Neuronal stem cell (in vitro differentiated cells): ENCODE measurements around the gene SERPINF2.

Source experiments
- DNase-seq: peaks from one replicate; pipeline ENCODE4 v3.0.0-alpha.2; 2013; ENCODE audit warnings: low spot score
- H2AFZ ChIP-seq: one replicate; pipeline ENCODE4 v1.6.1; 2013; ENCODE audit warnings: mild to moderate bottlenecking, low read length, inconsistent platforms
- H2AK5ac ChIP-seq: 2 replicates; pipeline ENCODE4 v1.6.1; 2013; ENCODE audit warnings: low read depth, mild to moderate bottlenecking, inconsistent platforms, low read length, moderate library complexity, mixed read lengths
- H2BK120ac ChIP-seq: 2 replicates; pipeline ENCODE4 v1.6.1; 2013; ENCODE audit warnings: low read depth, mild to moderate bottlenecking, inconsistent platforms, low read length, moderate library complexity, mixed read lengths
- H2BK12ac ChIP-seq: one replicate; pipeline ENCODE4 v1.6.1; 2013; ENCODE audit warnings: low read length, inconsistent platforms
- H2BK15ac ChIP-seq: 2 replicates; pipeline ENCODE4 v1.6.1; 2013; ENCODE audit warnings: mild to moderate bottlenecking, low read length, inconsistent platforms, mixed read lengths
- H2BK5ac ChIP-seq: one replicate; pipeline ENCODE4 v1.6.1; 2013; ENCODE audit warnings: inconsistent platforms, mild to moderate bottlenecking, low read length, moderate library complexity
- H3K14ac ChIP-seq: one replicate; pipeline ENCODE4 v1.6.1; 2013; ENCODE audit warnings: low read length, inconsistent platforms
- H3K18ac ChIP-seq: 2 replicates; pipeline ENCODE4 v1.6.1; 2013; ENCODE audit warnings: low read length, inconsistent platforms
- H3K23ac ChIP-seq: 2 replicates; pipeline ENCODE4 v1.6.1; 2013; ENCODE audit warnings: low read depth, mild to moderate bottlenecking, mixed read lengths, low read length, inconsistent platforms; ENCODE audit not compliant: poor library complexity
- H3K27ac ChIP-seq: replicated peaks from 3 replicates; pipeline ENCODE4 v1.5.1; 2013; ENCODE audit warnings: low read length, inconsistent platforms
- H3K27me3 ChIP-seq, 3 experiments: 2 replicates each; pipeline ENCODE4 v1.6.1; 2013; ENCODE audit warnings: low read length in 3 of 3, mild to moderate bottlenecking in 2 of 3, inconsistent platforms in 1 of 3, low read depth in 1 of 3, mixed read lengths in 1 of 3, moderate library complexity in 1 of 3; ENCODE audit not compliant: control insufficient read depth in 3 of 3, insufficient read depth in 3 of 3
- H3K36me3 ChIP-seq, 2 donors: replicated peaks in 1 of 2; 2 replicates each; pipeline ENCODE4 v1.6.1; 2013; ENCODE audit warnings: low read length in 2 of 2; ENCODE audit not compliant: control insufficient read depth in 2 of 2, insufficient read depth in 2 of 2
- H3K4ac ChIP-seq: 2 replicates; pipeline ENCODE4 v1.6.1; 2013; ENCODE audit warnings: inconsistent platforms, mild to moderate bottlenecking, low read length, moderate library complexity
- H3K4me1 ChIP-seq, 2 donors: 1 replicate in 1 of 2; 2 replicates in 1 of 2; pipeline ENCODE4 v1.6.1; 2013; ENCODE audit warnings: low read length in 2 of 2, low read depth in 1 of 2; ENCODE audit not compliant: control insufficient read depth in 2 of 2, insufficient read depth in 1 of 2
- H3K4me2 ChIP-seq: one replicate; pipeline ENCODE4 v1.6.1; 2013; ENCODE audit warnings: mild to moderate bottlenecking, low read length, inconsistent platforms; ENCODE audit not compliant: insufficient read depth, poor library complexity, severe bottlenecking
- H3K4me3 ChIP-seq, 2 donors: 2 replicates each; pipeline ENCODE4 v1.5.1; 2013; ENCODE audit warnings: low read length in 2 of 2, mild to moderate bottlenecking in 2 of 2, inconsistent platforms in 1 of 2, moderate library complexity in 1 of 2
- H3K79me1 ChIP-seq: one replicate; pipeline ENCODE4 v1.6.1; 2013; ENCODE audit warnings: low read depth, mild to moderate bottlenecking, inconsistent platforms, low read length, moderate library complexity
- H3K9ac ChIP-seq: one replicate; pipeline ENCODE4 v1.6.1; 2013; ENCODE audit warnings: mild to moderate bottlenecking, low read depth, low read length, inconsistent platforms; ENCODE audit not compliant: poor library complexity
- H3K9me3 ChIP-seq, 2 donors: replicated peaks in 1 of 2; 2 replicates each; pipeline versions ENCODE3 to v1.6.1; 2013; ENCODE audit warnings: low read length in 2 of 2, mild to moderate bottlenecking in 2 of 2, inconsistent platforms in 1 of 2, low read depth in 1 of 2, mixed read lengths in 1 of 2, moderate library complexity in 1 of 2; ENCODE audit not compliant: control insufficient read depth in 2 of 2, insufficient read depth in 1 of 2
- H4K8ac ChIP-seq: one replicate; pipeline ENCODE4 v1.6.1; 2013; ENCODE audit warnings: low read depth, mild to moderate bottlenecking, inconsistent platforms, low read length, moderate library complexity
- H4K91ac ChIP-seq: one replicate; pipeline ENCODE4 v1.6.1; 2013; ENCODE audit warnings: low read length, low read depth, mild to moderate bottlenecking, inconsistent platforms; ENCODE audit not compliant: poor library complexity
- WGBS, 2 donors: extraction: QIAGEN DNeasy Blood & Tissue Kit; methylation state at CpG; one replicate each; pipeline ENCODE4 v1.1.7; 2013; ENCODE audit warnings: missing lambda C conversion rate in 2 of 2, mixed read lengths in 1 of 2; ENCODE audit not compliant: insufficient read length in 2 of 2, insufficient replicate concordance in 1 of 2; ENCODE audit errors: extremely low coverage in 2 of 2; 5-methylcytosine and 5-hydroxymethylcytosine counted together

Gene SERPINF2

GRCh38 chr17:1725642-1726511, 16.8 kb upstream of the SERPINF2 start:
- no peak overlapping the region for H3K23ac ChIP-seq
- H3K36me3 ChIP-seq: peaks cover 4% of the 10 kb centered on the region in 2 donors
- H2BK5ac ChIP-seq: peak overlapping the region; percentile 42
- H3K18ac ChIP-seq: no peak overlapping the region
- no peak overlapping the region for H2AFZ ChIP-seq
- H3K27me3 ChIP-seq: no peaks in the 10 kb centered on the region
- H4K91ac ChIP-seq: no peak overlapping the region
- peak overlapping the region; percentile 37 for H2AK5ac ChIP-seq
- H3K14ac ChIP-seq: no peak overlapping the region
- H3K27ac ChIP-seq: no peak overlapping the region
- H3K4ac ChIP-seq: no peak overlapping the region
- H3K9me3 ChIP-seq: no peaks in the 10 kb centered on the region
- H3K4me2 ChIP-seq: no peak overlapping the region
- peaks cover 9% of the 10 kb centered on the region for H3K79me1 ChIP-seq
- peaks cover 3 to 4% of the 10 kb centered on the region in 2 donors for H3K4me1 ChIP-seq
- no peak overlapping the region for H3K9ac ChIP-seq
- no peak overlapping the region for H2BK12ac ChIP-seq
- H2BK120ac ChIP-seq: no peak overlapping the region
- DNase-seq: no peak
- H4K8ac ChIP-seq: no peak overlapping the region
- H2BK15ac ChIP-seq: no peak overlapping the region
- no CpG with 5 or more reads among the region's 54 CpGs for WGBS, 2 donors
- peak overlapping the region in 1 of 2 donors; percentile 61 for H3K4me3 ChIP-seq

- Histone ChIP-seq H3K14ac (no peak overlapping the region), H3K4me1 (peaks cover 3 to 4% of the 10 kb centered on the region in 2 donors), H3K4me3 (no peak overlapping the region), H3K18ac (no peak overlapping the region), H4K91ac (no peak overlapping the region), H3K27ac (no peak overlapping the region), H2BK15ac (no peak overlapping the region), H3K9me3 (no peaks in the 10 kb centered on the region), H2BK120ac (no peak overlapping the region), H4K8ac (no peak overlapping the region), H2AFZ (no peak overlapping the region), H3K23ac (no peak overlapping the region), H2BK5ac (no peak overlapping the region), H2BK12ac (no peak overlapping the region), H3K27me3 (no peaks in the 10 kb centered on the region), H2AK5ac (no peak overlapping the region), H3K4ac (no peak overlapping the region), H3K79me1 (peaks cover 11% of the 10 kb centered on the region), H3K36me3 (peaks cover 4 to 7% of the 10 kb centered on the region in 2 donors), H3K9ac (no peak overlapping the region), H3K4me2 (no peak overlapping the region)
- no CpG with 5 or more reads among the region's 18 CpGs for WGBS, 2 donors
- DNase-seq: no peak
These were observed 15.9 kb upstream of the SERPINF2 start for GRCh38 chr17:1726626-1727257.

GRCh38 chr17:1727258-1727789, 15.3 kb upstream of the SERPINF2 start:
- Histone ChIP-seq H2BK15ac (no peak overlapping the region), H3K27me3 (no peaks in the 10 kb centered on the region), H2AFZ (no peak overlapping the region), H3K14ac (no peak overlapping the region), H3K27ac (no peak overlapping the region), H3K9me3 (no peaks in the 10 kb centered on the region), H2AK5ac (no peak overlapping the region), H3K4me2 (no peak overlapping the region), H3K4ac (no peak overlapping the region), H2BK12ac (no peak overlapping the region), H3K79me1 (peaks cover 11% of the 10 kb centered on the region), H2BK5ac (no peak overlapping the region), H3K4me1 (peaks cover 3 to 4% of the 10 kb centered on the region in 2 donors), H3K36me3 (peaks cover 4 to 7% of the 10 kb centered on the region in 2 donors), H3K18ac (no peak overlapping the region), H3K4me3 (peak overlapping the region in 1 of 2 donors; percentile 49), H4K91ac (no peak overlapping the region), H4K8ac (no peak overlapping the region), H3K9ac (no peak overlapping the region), H2BK120ac (no peak overlapping the region), H3K23ac (no peak overlapping the region)
- WGBS, 2 donors: no CpG with 5 or more reads among the region's 21 CpGs
- DNase-seq: no peak
